Umbilical cord (tissue), 2 donors: ENCODE results near the gene EIF6. TPM values are rescaled to one million over a fixed set of nuclear protein-coding genes. Genes with fewer than 3 reads are reported as not detected.
"Not testable (repeated sequence)": the region's sequence is repeated elsewhere in the genome, so short reads cannot be mapped to it uniquely, and the experiment has no call there.

Experiments
- DNase-seq: peaks from one replicate; pipeline ENCODE4 v3.0.0-alpha.2; 2015; ENCODE audit warnings: low spot score
- total RNA-seq: library from RNA; depleted of rRNA; stranded (reverse); fragments of >200 nt; gene quantifications from one replicate; pipeline ENCODE4 v1.2.3, GENCODE V29; 2014; ENCODE audit warnings: low replicate concordance; ENCODE audit not compliant: insufficient read depth

EIF6 gene
- total RNA-seq, 1 donor from 2014 or later = 72.9 TPM

DNA sequence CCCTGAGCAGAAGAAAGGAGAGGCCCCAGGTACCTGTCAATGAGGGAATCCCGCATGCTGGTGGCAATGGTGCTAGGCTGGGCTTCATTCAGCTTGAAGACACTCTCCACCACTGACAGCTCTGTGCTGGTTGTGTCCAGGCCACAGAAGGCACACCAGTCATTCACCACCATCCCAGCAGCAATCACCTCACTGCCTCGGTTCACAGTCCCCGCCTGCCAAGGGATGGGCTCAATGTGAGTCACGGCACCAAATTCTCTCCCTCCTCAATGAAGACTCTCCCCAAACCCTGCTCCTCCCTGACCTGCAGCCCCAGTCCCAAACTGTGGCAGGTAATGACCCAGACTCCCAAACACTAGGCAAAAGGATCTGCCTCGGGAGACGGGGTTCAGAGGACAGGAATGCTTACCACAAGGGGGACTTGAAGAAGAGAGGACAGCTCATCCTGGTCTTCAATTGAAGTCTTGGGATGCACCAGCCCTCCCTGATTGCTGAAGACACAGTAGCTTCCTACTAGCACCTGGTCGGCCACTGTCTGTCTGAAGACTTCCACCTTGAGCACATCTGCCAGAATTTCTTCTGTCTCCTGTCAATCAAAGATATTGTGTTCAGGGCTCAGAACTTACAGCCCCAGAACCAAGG lies 4.9 kb downstream of the EIF6 start:
- DNase-seq = no peak

DNA sequence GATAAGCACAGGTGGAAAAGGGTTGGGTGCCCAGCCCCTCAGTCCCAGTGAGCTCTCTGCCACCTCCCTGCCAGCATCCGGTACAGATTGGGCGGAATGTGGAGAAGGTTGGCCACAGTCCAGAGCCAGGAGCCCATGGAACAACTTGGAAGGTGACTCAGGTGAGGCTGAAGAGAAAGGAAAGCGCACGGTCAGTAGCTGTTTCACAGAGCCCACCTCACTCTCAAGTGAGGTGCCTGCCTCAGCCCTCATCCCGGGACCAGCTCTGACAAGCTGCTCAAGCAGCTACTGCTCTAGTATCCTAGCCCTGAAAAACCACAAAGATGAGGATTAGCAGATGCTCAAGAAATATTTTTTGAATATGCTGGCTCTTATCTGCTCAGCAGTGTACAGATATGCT lies 5.5 kb downstream of the EIF6 start:
- DNase-seq = no peak

DNA sequence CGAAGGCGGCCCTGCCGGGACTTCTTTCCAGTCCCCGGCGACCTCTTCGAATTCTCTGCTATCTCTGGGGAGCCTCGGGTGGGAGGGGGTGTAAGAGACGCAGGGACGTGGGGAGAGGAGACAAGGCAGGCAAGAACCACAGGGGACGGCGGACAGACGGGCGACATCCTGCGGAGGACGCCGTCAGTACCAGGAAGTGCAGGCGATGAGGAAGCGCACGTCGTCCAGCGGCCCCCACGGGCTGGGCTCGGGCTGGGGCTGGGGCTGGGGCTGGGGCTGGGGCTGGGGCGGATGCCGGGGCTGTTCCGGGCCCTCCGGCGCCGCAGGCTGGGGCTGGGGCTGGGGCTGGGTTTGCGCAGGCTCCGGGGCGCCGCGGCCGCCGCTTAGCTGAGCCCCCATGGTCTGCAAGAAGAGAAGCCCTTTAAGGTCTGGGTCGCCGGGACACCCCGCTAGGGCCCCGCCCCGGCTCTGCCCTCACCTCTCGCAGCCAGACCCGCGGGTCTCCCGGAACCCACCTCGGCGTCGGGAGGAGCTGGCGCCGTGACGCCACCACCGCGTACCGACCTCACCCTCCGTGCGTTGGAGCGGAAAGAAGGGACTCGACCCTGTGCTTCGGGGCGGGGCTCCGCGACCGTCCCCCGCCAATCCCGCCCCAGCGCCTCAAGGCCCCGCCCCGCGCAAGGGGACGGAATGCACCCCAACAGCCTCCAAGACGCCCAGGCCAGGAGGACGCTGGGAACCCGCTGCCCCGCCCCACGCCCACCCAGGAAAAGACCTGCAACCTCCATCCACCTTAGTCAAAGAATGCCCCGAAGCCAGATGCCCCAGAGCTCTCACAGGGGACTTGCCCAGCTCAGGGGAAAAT lies 6.8 kb downstream of the EIF6 start, which contains the start of gene MMP24OS:
Gene MMP24OS (minus strand): TSS at position 592 of the 865 bp plus-strand sequence. CDS start 193 bp downstream, at position 399.
- peak; percentile 95 for DNase-seq

DNA sequence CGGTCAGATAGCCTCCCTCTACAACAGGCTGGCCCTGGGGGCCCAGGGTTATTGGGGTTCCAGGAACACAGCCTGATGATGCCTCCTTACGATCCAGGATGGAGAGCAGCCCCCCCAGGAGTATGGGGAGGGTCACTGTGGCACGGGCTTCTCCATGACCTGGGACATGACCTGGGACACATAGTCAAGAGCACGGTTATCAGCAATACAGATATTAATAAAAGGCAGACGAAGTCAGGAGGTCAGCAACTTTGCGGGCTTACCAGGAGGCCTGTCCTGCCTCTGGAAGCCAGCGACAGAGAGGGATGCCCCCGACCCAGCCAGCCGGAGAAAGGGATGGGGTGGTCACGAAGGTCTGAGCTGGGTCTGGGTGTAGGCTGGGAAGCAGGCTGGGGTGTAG lies 7.4 kb downstream of the EIF6 start:
- DNase-seq = no peak

DNA sequence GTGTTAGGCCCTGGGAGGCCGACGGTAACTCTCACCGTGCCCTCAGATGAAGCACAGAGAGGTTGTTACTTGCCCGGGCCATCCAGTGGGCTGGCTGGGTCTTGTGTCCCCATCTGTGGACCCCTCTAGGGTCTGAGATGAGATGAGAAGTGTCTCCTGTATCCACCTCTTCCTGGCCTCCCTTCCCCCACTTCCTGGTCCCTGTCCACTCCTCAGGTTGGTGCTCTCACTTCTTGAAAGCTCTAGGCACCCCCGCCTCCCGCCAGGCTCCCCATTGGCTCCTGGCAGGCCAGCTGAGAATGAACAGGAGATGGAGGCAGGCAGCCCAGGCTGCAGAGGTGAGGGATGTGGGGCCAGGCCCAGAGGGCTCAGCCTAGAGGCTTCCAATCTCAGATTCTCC lies 8.2 kb downstream of the EIF6 start:
- no peak for DNase-seq

DNA sequence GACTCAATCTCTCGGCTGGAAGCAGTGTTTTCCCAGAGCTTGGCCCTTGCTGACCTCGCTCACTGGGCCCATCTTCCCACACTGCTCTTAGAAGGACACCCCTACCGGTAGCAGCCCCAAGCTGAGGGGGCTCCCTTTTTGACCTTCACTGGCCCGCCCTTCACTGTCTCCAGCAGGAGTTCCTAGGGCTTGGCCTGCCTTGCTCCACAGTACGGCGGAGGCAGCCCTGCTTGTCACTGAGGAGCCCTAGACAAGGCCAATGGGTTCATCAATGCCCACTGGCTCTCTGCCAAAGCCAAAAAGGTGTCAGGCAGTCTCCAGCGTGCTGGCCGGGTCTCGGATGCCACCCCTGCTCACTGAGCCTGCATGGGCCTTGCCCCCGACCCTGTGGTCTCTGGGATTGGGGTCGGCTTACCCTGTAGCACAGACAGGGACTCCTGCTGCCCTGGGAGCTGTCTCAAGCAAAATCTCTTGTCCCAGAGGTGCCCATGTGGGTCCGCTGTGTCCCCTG lies 8.8 kb downstream of the EIF6 start:
- no peak for DNase-seq

DNA sequence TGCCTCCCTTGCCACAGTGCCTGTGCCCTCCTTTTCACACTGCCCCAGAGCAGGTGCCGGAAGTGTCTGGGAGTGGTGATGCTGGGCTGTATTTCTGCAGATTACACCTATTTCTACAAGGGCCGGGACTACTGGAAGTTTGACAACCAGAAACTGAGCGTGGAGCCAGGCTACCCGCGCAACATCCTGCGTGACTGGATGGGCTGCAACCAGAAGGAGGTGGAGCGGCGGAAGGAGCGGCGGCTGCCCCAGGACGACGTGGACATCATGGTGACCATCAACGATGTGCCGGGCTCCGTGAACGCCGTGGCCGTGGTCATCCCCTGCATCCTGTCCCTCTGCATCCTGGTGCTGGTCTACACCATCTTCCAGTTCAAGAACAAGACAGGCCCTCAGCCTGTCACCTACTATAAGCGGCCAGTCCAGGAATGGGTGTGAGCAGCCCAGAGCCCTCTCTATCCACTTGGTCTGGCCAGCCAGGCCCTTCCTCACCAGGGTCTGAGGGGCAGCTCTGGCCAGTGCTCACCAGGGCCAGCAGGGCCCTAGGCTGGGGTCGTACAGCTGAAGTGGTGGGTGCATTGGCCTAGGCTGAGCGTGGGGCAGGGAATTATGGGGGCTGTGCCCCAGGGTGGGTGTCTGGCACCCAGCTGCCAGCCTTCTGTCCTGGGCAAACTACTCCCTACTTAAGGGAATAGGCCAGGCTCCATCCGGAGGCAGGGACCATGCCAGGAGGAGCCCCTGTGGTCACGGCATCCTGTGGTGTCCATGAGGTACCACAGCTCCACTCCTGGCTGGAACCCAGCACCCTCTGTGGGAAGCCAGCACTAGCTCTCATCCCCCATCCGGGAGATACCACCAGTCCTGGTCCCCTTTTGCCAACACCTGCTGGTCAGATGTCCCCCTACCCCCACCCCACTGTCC lies 10.1 kb downstream of the EIF6 start:
- no peak for DNase-seq

DNA sequence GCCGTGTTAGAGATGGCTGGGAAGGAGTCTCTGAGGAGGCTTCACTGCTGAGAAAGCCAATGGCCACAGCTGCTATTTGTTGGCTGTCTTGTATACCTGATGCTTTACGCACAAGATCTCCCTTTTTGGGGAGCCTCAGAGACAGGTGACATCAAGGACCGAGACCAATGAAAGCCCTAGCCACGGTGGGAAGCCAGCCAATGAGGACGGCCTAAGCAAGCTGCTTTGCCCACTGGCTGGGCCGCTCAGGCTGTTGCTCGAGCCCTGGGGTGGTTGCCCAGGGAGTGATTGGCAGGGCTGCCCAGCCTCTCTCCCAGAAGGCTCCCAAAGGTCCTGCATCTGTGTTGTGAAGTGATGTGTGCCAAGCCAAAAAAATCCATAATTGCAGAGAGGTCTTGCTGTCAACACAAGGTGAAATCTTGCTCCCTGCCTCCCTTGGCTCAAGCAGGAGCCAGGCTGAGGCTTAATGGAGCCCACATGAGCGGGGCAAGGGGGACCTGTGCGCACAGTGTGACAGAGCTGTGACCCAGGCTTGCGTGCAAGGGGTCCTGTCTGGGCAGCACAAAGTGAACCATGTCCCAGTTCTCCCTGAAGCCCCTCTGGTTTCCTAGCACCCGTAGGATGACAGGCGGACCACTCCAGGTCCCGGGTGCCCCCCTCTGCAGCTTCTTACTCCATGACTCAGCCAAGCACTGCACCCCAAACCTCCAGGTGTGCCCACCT lies 11.0 kb downstream of the EIF6 start:
- DNase-seq = no peak

DNA sequence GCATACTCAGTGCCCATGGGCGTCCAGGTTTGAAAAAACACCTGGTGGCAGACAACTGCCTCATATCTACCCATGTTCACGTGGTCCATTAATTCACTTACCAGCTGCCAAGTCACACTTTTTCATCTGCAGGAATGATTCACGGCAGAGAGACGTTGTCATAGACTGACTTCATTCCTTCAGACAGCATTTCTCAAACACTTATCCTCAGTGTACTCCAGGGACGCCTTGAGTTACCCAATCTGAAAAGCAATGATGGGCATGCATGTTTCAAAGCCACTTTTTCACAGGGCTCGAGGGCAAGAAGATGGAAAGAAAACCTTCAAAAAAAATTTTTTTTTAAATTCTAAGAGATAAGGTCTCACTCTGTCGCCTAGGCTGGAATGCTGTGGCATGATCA lies 12.7 kb downstream of the EIF6 start:
- DNase-seq = no peak

DNA sequence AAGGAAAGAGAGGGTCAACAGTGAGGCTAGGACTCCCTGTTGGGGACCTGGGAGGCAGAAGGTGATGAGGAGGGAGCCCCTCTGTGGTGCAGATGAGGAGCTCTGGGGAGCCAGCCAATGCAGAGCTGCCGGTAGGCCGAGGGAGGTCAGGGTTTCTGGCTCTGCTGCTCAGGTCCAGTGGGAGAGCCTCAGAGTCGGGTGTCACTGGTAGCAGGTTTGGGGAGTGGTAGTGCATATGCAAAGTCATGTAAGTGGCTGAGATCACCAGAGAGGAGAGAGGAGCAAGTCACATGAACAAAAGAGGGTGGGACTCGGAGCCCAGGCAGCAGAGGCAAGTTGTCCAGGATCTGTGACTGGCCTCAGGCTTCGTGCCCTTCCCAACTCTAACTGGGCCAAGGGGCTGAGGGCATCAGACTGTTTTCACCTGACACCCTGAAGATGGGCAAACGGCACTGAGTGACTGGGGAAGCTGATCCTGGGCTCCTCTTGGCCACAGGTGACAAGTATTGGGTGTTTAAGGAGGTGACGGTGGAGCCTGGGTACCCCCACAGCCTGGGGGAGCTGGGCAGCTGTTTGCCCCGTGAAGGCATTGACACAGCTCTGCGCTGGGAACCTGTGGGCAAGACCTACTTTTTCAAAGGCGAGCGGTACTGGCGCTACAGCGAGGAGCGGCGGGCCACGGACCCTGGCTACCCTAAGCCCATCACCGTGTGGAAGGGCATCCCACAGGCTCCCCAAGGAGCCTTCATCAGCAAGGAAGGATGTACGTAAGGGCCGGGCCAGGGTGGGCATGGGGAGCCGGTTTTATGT lies 13.3 kb downstream of the EIF6 start:
- no peak for DNase-seq

DNA sequence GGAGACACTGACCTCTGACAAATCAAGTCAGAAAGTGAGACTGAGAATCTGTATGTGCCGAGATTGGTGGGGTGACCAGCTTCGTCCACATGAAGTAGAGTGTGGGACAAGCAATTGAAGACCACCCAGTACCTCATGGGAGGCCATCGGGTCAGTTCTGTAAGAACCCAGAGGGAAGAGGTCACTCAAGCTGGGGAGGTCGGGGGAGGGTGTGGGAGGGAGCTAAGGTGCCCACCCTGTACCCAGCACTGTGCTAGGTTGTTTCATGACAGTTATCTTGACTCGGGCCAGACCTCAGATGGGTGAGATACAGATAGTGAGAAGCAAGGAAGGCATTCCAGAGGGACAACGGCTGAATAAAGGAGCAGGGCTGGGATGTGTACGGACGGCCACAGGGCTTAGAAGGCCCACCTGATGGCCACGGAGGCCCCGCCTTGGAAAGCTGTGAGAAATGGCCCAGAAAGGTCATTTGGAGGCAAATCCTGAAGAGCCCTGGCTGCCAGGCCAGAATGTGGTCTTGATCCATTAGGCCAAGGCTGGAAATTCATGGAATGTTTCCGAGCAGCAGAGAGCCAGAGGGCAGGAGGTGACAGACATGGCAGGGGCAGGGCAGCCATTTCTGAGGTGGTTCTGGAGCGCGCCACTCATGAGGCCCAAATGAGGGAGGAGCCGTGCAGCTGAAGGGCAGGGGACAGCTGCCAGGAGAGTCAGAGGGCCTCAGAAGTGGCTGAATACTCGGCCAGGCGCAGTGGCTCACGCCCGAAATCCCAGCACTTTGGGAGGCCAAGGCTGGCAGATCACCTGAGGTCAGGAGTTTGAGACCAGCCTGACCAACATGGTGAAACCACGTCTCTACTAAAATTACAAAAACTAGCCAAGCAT lies 14.3 kb downstream of the EIF6 start:
- no peak for DNase-seq

DNA sequence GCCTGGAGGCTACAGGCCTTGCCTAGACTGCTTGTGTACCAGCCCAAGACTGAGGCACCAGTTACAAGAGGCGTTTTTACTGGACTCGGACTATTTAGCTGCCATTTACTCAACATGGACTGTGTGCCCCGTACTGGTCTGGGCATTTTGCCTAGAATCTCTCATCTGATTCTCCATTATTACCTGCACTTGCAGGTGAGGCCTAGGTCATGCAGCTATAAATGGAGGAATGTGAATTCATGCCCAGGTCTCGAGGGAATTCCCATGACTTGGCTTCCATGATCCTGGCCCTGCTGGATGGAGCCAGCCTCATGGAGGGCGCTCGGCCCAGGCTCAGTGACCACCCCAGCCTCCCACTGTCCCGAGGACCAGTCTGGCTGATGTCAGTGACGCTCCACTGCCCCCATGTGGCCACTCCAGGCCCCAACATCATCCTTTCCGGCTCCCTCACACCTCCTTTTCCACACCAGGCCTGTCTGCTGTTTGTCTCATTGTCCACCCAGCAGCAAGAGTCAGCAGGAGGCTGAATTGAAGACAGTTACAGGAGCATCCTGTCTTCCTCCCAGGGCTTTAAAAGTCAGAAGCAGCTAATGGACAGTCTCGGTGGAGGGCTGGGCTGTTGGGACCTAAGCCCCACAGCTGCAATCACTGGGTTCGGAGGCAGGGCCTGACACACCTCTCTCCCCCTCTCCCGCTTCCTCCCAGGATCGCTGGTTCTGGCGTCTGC lies 15.4 kb downstream of the EIF6 start:
- DNase-seq = peak; percentile 24

DNA sequence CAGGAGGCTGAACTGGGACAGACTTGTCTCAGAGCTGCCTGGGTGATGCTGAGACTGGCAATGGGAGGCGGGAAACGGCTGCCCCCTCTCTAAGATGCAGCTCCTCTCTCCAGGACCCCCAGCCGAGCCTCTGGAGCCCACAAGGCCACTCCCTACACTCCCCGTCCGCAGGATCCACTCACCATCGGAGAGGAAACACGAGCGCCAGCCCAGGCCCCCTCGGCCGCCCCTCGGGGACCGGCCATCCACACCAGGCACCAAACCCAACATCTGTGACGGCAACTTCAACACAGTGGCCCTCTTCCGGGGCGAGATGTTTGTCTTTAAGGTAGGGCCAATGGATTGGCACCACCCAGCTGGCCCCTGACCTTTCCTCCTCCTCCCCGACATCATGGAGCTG lies 17.5 kb downstream of the EIF6 start:
- no peak for DNase-seq

DNA sequence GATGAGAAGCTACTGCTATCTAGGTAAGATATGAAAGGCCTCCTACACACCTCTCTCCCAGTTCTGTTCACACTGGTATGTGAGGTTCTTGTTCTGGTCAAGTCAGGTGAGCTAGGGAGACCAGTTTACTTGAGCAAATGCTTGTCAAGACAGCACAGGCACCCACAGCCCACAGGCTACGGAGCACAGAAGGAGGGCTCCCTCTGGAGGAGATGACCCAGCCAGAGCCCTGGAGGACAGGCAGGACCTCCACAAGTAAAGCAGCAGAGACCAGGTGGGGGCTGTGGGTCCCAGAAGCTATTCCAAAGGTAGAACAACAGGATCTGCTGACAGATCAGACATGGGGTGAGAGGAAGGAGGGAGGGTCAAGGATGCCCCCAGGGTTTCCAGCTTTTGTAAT lies 19.8 kb downstream of the EIF6 start:
- DNase-seq = no peak

DNA sequence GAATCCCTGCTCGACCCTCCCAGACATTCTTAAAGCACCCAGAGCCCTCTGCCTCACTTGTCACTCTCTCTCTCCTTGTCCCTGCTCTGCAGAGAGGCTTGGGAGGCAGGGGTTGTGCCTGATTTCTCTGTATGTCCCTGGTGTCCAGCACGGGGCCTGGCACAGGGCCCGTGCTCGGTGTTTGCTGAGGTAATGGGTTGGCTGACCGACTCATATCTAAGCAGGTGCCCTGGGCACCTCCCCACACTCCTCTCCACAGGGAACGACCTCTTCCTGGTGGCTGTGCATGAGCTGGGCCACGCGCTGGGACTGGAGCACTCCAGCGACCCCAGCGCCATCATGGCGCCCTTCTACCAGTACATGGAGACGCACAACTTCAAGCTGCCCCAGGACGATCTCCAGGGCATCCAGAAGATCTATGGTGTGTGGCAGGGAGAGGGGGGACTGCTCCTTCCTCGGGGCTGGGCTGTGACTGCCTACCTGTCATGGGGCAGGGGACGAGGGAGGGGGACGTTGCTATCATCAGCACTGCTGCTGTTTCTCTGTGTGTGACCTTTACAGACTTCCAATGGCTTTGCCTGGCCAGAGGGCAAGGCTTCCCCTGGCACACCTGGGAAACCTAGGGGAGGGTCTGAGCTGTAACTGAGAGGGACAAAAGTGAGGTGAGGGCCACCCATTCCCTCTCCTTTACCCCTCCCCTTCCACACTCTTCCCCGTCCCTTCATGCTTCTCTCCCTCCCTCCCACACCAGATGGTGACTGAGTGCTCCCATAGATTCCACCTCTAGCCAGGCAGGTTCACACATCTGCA lies 20.8 kb downstream of the EIF6 start:
- no peak for DNase-seq

DNA sequence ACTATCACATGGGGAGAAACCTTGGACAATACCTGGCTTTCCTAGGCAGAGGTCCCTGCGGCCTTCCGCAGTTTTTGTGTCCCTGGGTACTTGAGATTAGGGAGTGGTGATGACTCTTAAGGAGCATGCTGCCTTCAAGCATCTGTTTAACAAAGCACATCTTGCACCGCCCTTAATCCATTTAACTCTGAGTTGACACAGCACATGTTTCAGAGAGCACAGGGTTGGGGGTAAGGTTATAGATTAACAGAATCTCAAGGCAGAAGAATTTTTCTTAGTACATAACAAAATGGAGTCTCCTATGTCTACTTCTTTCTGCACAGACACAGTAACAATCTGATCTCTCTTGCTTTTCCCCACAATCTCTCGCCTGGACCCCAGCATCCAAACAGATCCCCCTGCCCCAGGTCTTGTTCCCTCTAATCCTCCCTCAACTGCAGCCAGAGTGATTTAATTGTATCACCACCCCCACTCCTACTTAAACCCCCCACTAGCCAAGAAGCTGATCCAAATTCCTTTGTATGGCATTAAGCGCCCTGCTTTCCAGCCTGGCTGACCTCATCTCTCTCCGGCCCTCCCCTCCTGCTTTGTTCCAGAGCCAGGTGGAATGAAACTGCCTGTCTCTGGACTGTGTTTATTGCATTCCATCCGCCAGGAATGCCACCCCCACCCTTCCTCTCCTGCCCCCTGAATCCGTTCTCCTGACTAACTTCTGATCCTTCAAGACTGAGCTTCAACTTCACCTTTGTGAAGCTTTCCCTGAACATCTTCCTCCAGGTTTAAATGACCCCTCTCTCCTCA lies 21.6 kb downstream of the EIF6 start:
- DNase-seq = peak; percentile 66

DNA sequence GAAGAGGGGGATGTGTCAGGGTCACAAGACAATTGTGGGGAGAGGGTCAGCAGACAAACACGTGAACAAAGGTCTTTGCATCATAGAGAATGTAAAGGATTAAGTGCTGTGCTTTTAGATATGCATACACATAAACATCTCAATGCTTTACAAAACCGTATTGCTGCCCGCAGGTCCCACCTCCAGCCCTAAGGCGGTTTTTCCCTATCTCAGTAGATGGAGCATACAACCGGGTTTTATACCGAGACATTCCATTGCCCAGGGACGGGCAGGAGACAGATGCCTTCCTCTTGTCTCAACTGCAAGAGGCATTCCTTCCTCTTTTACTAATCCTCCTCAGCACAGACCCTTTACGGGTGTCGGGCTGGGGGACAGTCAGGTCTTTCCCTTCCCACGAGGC lies 22.3 kb downstream of the EIF6 start:
- not testable (repeated sequence) for DNase-seq
